HepG2 (cell line): Measurements from ENCODE around the gene PRR35. TPM values are rescaled to one million over a fixed set of nuclear protein-coding genes. Genes with fewer than 3 reads are reported as not detected.

Experiments used
- PCBP1 ChIP-seq: fragments of 200-400 bp; formaldehyde crosslinking; IDR thresholded peaks from 2 replicates; pipeline ENCODE4 v1.6.1; 2017; ENCODE audit warnings: mild to moderate bottlenecking, low read depth, low read length, borderline replicate concordance
- ZMYM2 ChIP-seq: sonication (generic); formaldehyde crosslinking; IDR thresholded peaks from 2 replicates; pipeline ENCODE4 v1.8.0; 2022; ENCODE audit warnings: mild to moderate bottlenecking, missing genetic modification reagents
- ZNF687 ChIP-seq: sonication (generic); formaldehyde crosslinking; IDR thresholded peaks from 2 replicates; pipeline ENCODE4 v1.5.1; 2020; ENCODE audit warnings: mild to moderate bottlenecking, missing genetic modification reagents, moderate library complexity
- ZNF770 ChIP-seq: sonication (generic); formaldehyde crosslinking; IDR thresholded peaks from 2 replicates; pipeline ENCODE4 v1.5.0; 2020; ENCODE audit warnings: mild to moderate bottlenecking, missing genetic modification reagents
- polyA plus RNA-seq, 8 experiments: library from polyadenylated mRNA; depleted of rRNA in 3 of 8; stranded (reverse) in 7 of 8; unstranded in 1 of 8; fragments of >200 nt; fragmentation: Illumina TruSeq in 4 of 8; extraction: Trizol in 4 of 8; gene quantifications; 2 replicates each; pipeline versions ENCODE4 v1.2.1 to v1.2.3, GENCODE V29; 2011 to 2016; ENCODE audit warnings: low read depth in 4 of 8, missing spikeins in 1 of 8, mixed read lengths in 1 of 8; ENCODE audit not compliant: insufficient read depth in 1 of 8
- total RNA-seq, 5 experiments: library from RNA; depleted of rRNA; stranded (reverse); fragments of >200 nt; fragmentation: Illumina TruSeq; extraction: Trizol; gene quantifications; 2 replicates each; pipeline ENCODE4 v1.2.3, GENCODE V29; 2016; ENCODE audit warnings: low read depth in 1 of 5

PRR35 gene
- total and polyA plus RNA-seq, 2 of the 13 experiments (the other 11 are each of a cell fraction or from before 2014, with no cell fraction given) = 0.07 to 0.16 TPM

GRCh38 chr16:522320-523096, 37.7 kb upstream of the PRR35 start (continued):
- TF ChIP-seq ZNF687 (CRISPR knock-in tag) (peak; percentile 9; the same call in 1 of the 2 replicates), PCBP1 (0 out of 2 replicates have a peak, but pooled peaks have one; percentile 50), ZMYM2 (0 out of 2 replicates have a peak, but pooled peaks have one; percentile 20), ZNF770 (CRISPR knock-in tag) (peak; percentile 75; the same call in 1 of the 2 replicates)
- TF ChIP-seq, all 625 proteins: peak for 14
